Mesenchymal stem cell (in vitro differentiated cells and primary cell): ENCODE data around the gene RPTOR.

Source experiments
- DNase-seq: peaks from one replicate; pipeline ENCODE4 v3.0.0-alpha.2; 2013
- H2AFZ ChIP-seq: one replicate; pipeline ENCODE4 v1.6.1; 2013; ENCODE audit warnings: low read depth, mild to moderate bottlenecking, control low read depth, inconsistent platforms, low read length, moderate library complexity
- H2AK5ac ChIP-seq: 2 replicates; pipeline ENCODE4 v1.6.1; 2013; ENCODE audit warnings: low read length, moderate library complexity, mild to moderate bottlenecking, inconsistent platforms; ENCODE audit not compliant: severe bottlenecking
- H2BK120ac ChIP-seq: one replicate; pipeline ENCODE4 v1.6.1; 2013; ENCODE audit warnings: low read depth, mild to moderate bottlenecking, inconsistent platforms, low read length, moderate library complexity
- H2BK12ac ChIP-seq, 2 experiments: one replicate each; pipeline ENCODE4 v1.6.1; 2013; ENCODE audit warnings: inconsistent platforms in 2 of 2, low read length in 2 of 2, mild to moderate bottlenecking in 2 of 2, moderate library complexity in 2 of 2, control low read depth in 1 of 2
- H2BK15ac ChIP-seq: one replicate; pipeline ENCODE4 v1.6.1; 2013; ENCODE audit warnings: mild to moderate bottlenecking, low read depth, inconsistent platforms; ENCODE audit not compliant: poor library complexity, severe bottlenecking
- H2BK5ac ChIP-seq: 2 replicates; pipeline ENCODE4 v1.6.1; 2013; ENCODE audit warnings: low read depth, mild to moderate bottlenecking, low read length, control low read depth, inconsistent platforms; ENCODE audit not compliant: poor library complexity, severe bottlenecking
- H3K14ac ChIP-seq, 2 experiments: one replicate each; pipeline ENCODE4 v1.6.1; 2013; ENCODE audit warnings: inconsistent platforms in 2 of 2, low read length in 2 of 2, control low read depth in 1 of 2, mild to moderate bottlenecking in 1 of 2, moderate library complexity in 1 of 2
- H3K18ac ChIP-seq, 2 experiments: one replicate each; pipeline ENCODE4 v1.6.1; 2013; ENCODE audit warnings: inconsistent platforms in 2 of 2, low read length in 2 of 2, control low read depth in 1 of 2, low read depth in 1 of 2, mild to moderate bottlenecking in 1 of 2
- H3K23ac ChIP-seq, 2 experiments: one replicate each; pipeline ENCODE4 v1.6.1; 2013; ENCODE audit warnings: inconsistent platforms in 2 of 2, low read length in 2 of 2, mild to moderate bottlenecking in 2 of 2, moderate library complexity in 2 of 2, control low read depth in 1 of 2
- H3K27ac ChIP-seq: 2 replicates; pipeline ENCODE4 v1.5.1; 2013; ENCODE audit warnings: mild to moderate bottlenecking, moderate library complexity, low read length, control low read depth, inconsistent platforms; ENCODE audit not compliant: poor library complexity, severe bottlenecking
- H3K27me3 ChIP-seq, 2 experiments: 2 replicates each; pipeline versions ENCODE4 v1.6.1 to v1.7.0; 2013; ENCODE audit warnings: low read length in 2 of 2, mild to moderate bottlenecking in 2 of 2, moderate library complexity in 2 of 2, control low read depth in 1 of 2, inconsistent platforms in 1 of 2; ENCODE audit not compliant: control insufficient read depth in 1 of 2, insufficient read depth in 1 of 2
- H3K36me3 ChIP-seq, 2 experiments: 2 replicates each; pipeline versions ENCODE4 v1.6.1 to v1.7.0; 2013; ENCODE audit warnings: low read length in 2 of 2, control low read depth in 1 of 2, inconsistent platforms in 1 of 2, low read depth in 1 of 2, mild to moderate bottlenecking in 1 of 2; ENCODE audit not compliant: insufficient read depth in 2 of 2, control insufficient read depth in 1 of 2
- H3K4ac ChIP-seq, 2 experiments: one replicate each; pipeline ENCODE4 v1.6.1; 2013; ENCODE audit warnings: inconsistent platforms in 2 of 2, low read length in 2 of 2, mild to moderate bottlenecking in 2 of 2, moderate library complexity in 2 of 2, control low read depth in 1 of 2, low read depth in 1 of 2
- H3K4me1 ChIP-seq: 2 replicates; pipeline ENCODE4 v1.6.1; 2013; ENCODE audit warnings: low read depth, low read length, control low read depth; ENCODE audit not compliant: control insufficient read depth, insufficient read depth
- H3K4me2 ChIP-seq: 2 replicates; pipeline ENCODE4 v1.6.1; 2013; ENCODE audit warnings: low read length, mild to moderate bottlenecking, inconsistent platforms; ENCODE audit not compliant: poor library complexity, severe bottlenecking
- H3K4me3 ChIP-seq, 2 experiments: 2 replicates each; pipeline versions ENCODE4 v1.5.1 to v1.7.0; 2013; ENCODE audit warnings: low read length in 2 of 2, mild to moderate bottlenecking in 2 of 2, control low read depth in 1 of 2, low read depth in 1 of 2; ENCODE audit not compliant: insufficient read depth in 1 of 2
- H3K79me1 ChIP-seq: replicated peaks from 2 replicates; pipeline ENCODE4 v1.6.1; 2013; ENCODE audit warnings: mild to moderate bottlenecking, control low read depth, low read length, inconsistent platforms; ENCODE audit not compliant: poor library complexity, severe bottlenecking
- H3K9ac ChIP-seq: 2 replicates; pipeline ENCODE4 v1.7.0; 2013; ENCODE audit warnings: mild to moderate bottlenecking, low read length, moderate library complexity
- H3K9me3 ChIP-seq: 2 replicates; pipeline ENCODE4 v1.7.0; 2013; ENCODE audit warnings: mild to moderate bottlenecking, low read length; ENCODE audit not compliant: control insufficient read depth
- H4K8ac ChIP-seq: one replicate; pipeline ENCODE4 v1.6.1; 2013; ENCODE audit warnings: inconsistent platforms, mild to moderate bottlenecking, low read length, moderate library complexity
- H4K91ac ChIP-seq: one replicate; pipeline ENCODE4 v1.6.1; 2013; ENCODE audit warnings: mild to moderate bottlenecking, low read length, inconsistent platforms
- WGBS: methylation state at CpG from one replicate; pipeline ENCODE4 v1.1.7; 2013; ENCODE audit warnings: mixed read lengths; 5-methylcytosine and 5-hydroxymethylcytosine counted together

Gene RPTOR

DNA sequence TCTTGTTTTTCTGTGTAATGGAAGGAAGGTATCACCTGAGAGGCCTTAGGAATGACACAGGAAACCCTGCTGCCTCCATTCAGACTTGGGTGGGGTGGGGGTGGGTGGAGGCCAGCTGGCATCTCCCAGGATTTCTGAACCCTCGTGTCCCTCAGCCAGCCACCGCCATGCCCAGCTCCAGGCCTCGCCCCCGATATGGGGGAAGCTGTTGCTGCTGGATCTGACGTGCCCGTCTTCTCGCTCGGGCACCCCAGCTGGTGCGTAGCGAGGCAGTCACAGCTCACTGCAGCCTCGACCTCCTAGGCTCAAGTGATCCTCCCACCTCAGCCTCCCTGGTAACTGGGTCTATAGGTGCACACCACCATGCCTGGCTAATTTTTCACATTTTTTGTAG is 227.0 kb downstream of the RPTOR start:
- peak overlapping the region in 1 of 2 experiments; percentile 47 for H3K14ac ChIP-seq
- H3K27me3 ChIP-seq: no peaks in the 10 kb centered on the region
- H4K91ac ChIP-seq: no peak overlapping the region
- H2BK15ac ChIP-seq: peak overlapping the region; percentile 49
- H3K4ac ChIP-seq: no peak overlapping the region
- no peak overlapping the region for H3K18ac ChIP-seq
- H3K79me1 ChIP-seq: peaks cover 22% of the 10 kb centered on the region
- no peak overlapping the region for H3K4me3 ChIP-seq
- H2BK12ac ChIP-seq: peak overlapping the region in 1 of 2 experiments; percentile 64
- no peak overlapping the region for H3K23ac ChIP-seq
- H3K4me1 ChIP-seq: peaks cover 4% of the 10 kb centered on the region
- H2BK120ac ChIP-seq: no peak overlapping the region
- no peak overlapping the region for H3K27ac ChIP-seq
- H3K36me3 ChIP-seq: peaks cover 9 to 33% of the 10 kb centered on the region in 2 experiments
- no peak overlapping the region for H2AK5ac ChIP-seq
- DNase-seq: no peak
- H3K9ac ChIP-seq: no peak overlapping the region
- H2AFZ ChIP-seq: no peak overlapping the region
- no peaks in the 10 kb centered on the region for H3K9me3 ChIP-seq
- H4K8ac ChIP-seq: no peak overlapping the region
- no peak overlapping the region for H3K4me2 ChIP-seq
- WGBS: 86% methylated on average over 10 of the region's 11 CpGs
- H2BK5ac ChIP-seq: no peak overlapping the region

- H3K27me3 ChIP-seq: no peaks in the 10 kb centered on the region
- no peak overlapping the region for H2BK15ac ChIP-seq
- no peak overlapping the region for H3K27ac ChIP-seq
- H3K23ac ChIP-seq: no peak overlapping the region
- no peak overlapping the region for H2BK5ac ChIP-seq
- peak overlapping the region; percentile 65 to 73 for H3K18ac ChIP-seq
- peak overlapping the region in 1 of 2 experiments; percentile 64 for H3K14ac ChIP-seq
- H2BK120ac ChIP-seq: peak overlapping the region; percentile 66
- 94% methylated on average over 8 of the region's 8 CpGs for WGBS
- no peaks in the 10 kb centered on the region for H3K9me3 ChIP-seq
- H3K36me3 ChIP-seq: peaks cover 10 to 33% of the 10 kb centered on the region in 2 experiments
- no peak overlapping the region for H2AFZ ChIP-seq
- H3K4me2 ChIP-seq: no peak overlapping the region
- H4K91ac ChIP-seq: peak overlapping the region; percentile 64
- no peak for DNase-seq
- H3K9ac ChIP-seq: peak overlapping the region; percentile 50
- H2BK12ac ChIP-seq: peak overlapping the region; percentile 28 to 83
- peaks cover 4% of the 10 kb centered on the region for H3K4me1 ChIP-seq
- no peak overlapping the region for H3K4me3 ChIP-seq
- peak overlapping the region in 1 of 2 experiments; percentile 76 for H3K4ac ChIP-seq
- peak overlapping the region; percentile 74 for H4K8ac ChIP-seq
- H2AK5ac ChIP-seq: no peak overlapping the region
- peaks cover 22% of the 10 kb centered on the region for H3K79me1 ChIP-seq
Observed at GRCh38 chr17:80772906-80773242, 228.2 kb downstream of the RPTOR start.

GRCh38 chr17:80773243-80773991 is 228.8 kb downstream of the RPTOR start:
- peak overlapping the region; percentile 76 to 84 for H3K18ac ChIP-seq
- H3K9ac ChIP-seq: peak overlapping the region; percentile 50
- peak overlapping the region; percentile 28 to 94 for H2BK12ac ChIP-seq
- H3K27me3 ChIP-seq: no peaks in the 10 kb centered on the region
- peaks cover 13 to 33% of the 10 kb centered on the region in 2 experiments for H3K36me3 ChIP-seq
- peak overlapping the region; percentile 55 for H2BK120ac ChIP-seq
- no peaks in the 10 kb centered on the region for H3K9me3 ChIP-seq
- H3K4me2 ChIP-seq: no peak overlapping the region
- no peak overlapping the region for H2BK15ac ChIP-seq
- H2AFZ ChIP-seq: no peak overlapping the region
- H3K23ac ChIP-seq: no peak overlapping the region
- peak overlapping the region; percentile 75 for H4K91ac ChIP-seq
- H2BK5ac ChIP-seq: no peak overlapping the region
- no peak overlapping the region for H2AK5ac ChIP-seq
- peak overlapping the region in 1 of 2 experiments; percentile 5 for H3K14ac ChIP-seq
- 47% methylated on average over 19 of the region's 19 CpGs for WGBS
- no peak overlapping the region for H3K27ac ChIP-seq
- peak overlapping the region; percentile 76 to 98 for H3K4ac ChIP-seq
- H3K79me1 ChIP-seq: peaks cover 22% of the 10 kb centered on the region
- H4K8ac ChIP-seq: peak overlapping the region; percentile 83
- H3K4me1 ChIP-seq: peaks cover 4% of the 10 kb centered on the region
- DNase-seq: peak; percentile 82
- no peak overlapping the region for H3K4me3 ChIP-seq

- DNase-seq: no peak
- H3K18ac ChIP-seq: peak overlapping the region; percentile 52 to 92
- H3K36me3 ChIP-seq: peaks cover 13 to 33% of the 10 kb centered on the region in 2 experiments
- H3K27ac ChIP-seq: no peak overlapping the region
- H4K91ac ChIP-seq: peak overlapping the region; percentile 15
- no peak overlapping the region for H3K23ac ChIP-seq
- peak overlapping the region in 1 of 2 experiments; percentile 70 for H2BK12ac ChIP-seq
- H3K4ac ChIP-seq: peak overlapping the region; percentile 3 to 35
- H2AK5ac ChIP-seq: no peak overlapping the region
- H2BK5ac ChIP-seq: no peak overlapping the region
- no peak overlapping the region for H2AFZ ChIP-seq
- H3K14ac ChIP-seq: peak overlapping the region in 1 of 2 experiments; percentile 76
- peak overlapping the region; percentile 45 for H4K8ac ChIP-seq
- no peaks in the 10 kb centered on the region for H3K9me3 ChIP-seq
- H3K4me1 ChIP-seq: peaks cover 4% of the 10 kb centered on the region
- H3K27me3 ChIP-seq: no peaks in the 10 kb centered on the region
- peaks cover 22% of the 10 kb centered on the region for H3K79me1 ChIP-seq
- H2BK15ac ChIP-seq: no peak overlapping the region
- 91% methylated on average over 19 of the region's 20 CpGs for WGBS
- H2BK120ac ChIP-seq: no peak overlapping the region
- no peak overlapping the region for H3K4me2 ChIP-seq
- H3K4me3 ChIP-seq: no peak overlapping the region
- H3K9ac ChIP-seq: peak overlapping the region; percentile 50
Observed at GRCh38 chr17:80774146-80774545, 229.5 kb downstream of the RPTOR start.
